Neural cell (in vitro differentiated cells): ENCODE results near the gene DLX1. TPM values are rescaled to one million over a fixed set of nuclear protein-coding genes. Genes with fewer than 3 reads are reported as not detected.

Experiments
- H2AFZ ChIP-seq: fragments of 200-600, 300-800 bp; sonication (generic), shearing (Covaris generic); 2 replicates; pipeline ENCODE4 v1.6.0; 2014; ENCODE audit warnings: low read depth, mild to moderate bottlenecking, antibody characterized with exemption, low read length, moderate library complexity
- H3F3A ChIP-seq: fragments of 200-600 bp; shearing (Covaris generic); 2 replicates; pipeline ENCODE4 v1.6.1; 2016; ENCODE audit warnings: mild to moderate bottlenecking, moderate library complexity, mixed read lengths, antibody characterized with exemption, low read length; ENCODE audit not compliant: insufficient read depth, poor library complexity, severe bottlenecking
- H3K27ac ChIP-seq: fragments of 200-600, 300-800 bp; sonication (generic), shearing (Covaris generic); 2 replicates; pipeline ENCODE4 v1.5.1; 2014; ENCODE audit warnings: mild to moderate bottlenecking, low read length, moderate library complexity
- H3K27me3 ChIP-seq: fragments of 300-800, 200-600 bp; sonication (generic), shearing (Covaris generic); 2 replicates; pipeline ENCODE4 v1.6.0; 2014; ENCODE audit warnings: mild to moderate bottlenecking, low read depth, low read length, moderate library complexity; ENCODE audit not compliant: insufficient read depth
- H3K36me3 ChIP-seq: fragments of 300-800, 200-600 bp; sonication (generic), shearing (Covaris generic); 2 replicates; pipeline ENCODE4 v1.5.1; 2014; ENCODE audit warnings: mild to moderate bottlenecking, antibody characterized with exemption, low read length, moderate library complexity; ENCODE audit not compliant: insufficient read depth
- H3K4me2 ChIP-seq: fragments of 300-800, 200-600 bp; sonication (generic), shearing (Covaris generic); 2 replicates; pipeline ENCODE4 v1.6.0; 2014; ENCODE audit warnings: mild to moderate bottlenecking, low read length
- H3K4me3 ChIP-seq: fragments of 300-800, 200-600 bp; sonication (generic), shearing (Covaris generic); 2 replicates; pipeline ENCODE4 v1.5.1; 2014; ENCODE audit warnings: mild to moderate bottlenecking, low read length, moderate library complexity
- H3K79me2 ChIP-seq: fragments of 200-600 bp; shearing (Covaris generic); replicated peaks from 2 replicates; pipeline ENCODE4 v1.6.0; 2014; ENCODE audit warnings: mild to moderate bottlenecking, low read length, moderate library complexity; ENCODE audit not compliant: insufficient read depth
- H3K9ac ChIP-seq: fragments of 300-800, 200-600 bp; sonication (generic), shearing (Covaris generic); 2 replicates; pipeline ENCODE4 v1.6.1; 2016; ENCODE audit warnings: mild to moderate bottlenecking, low read length, mixed read lengths
- H3K9me2 ChIP-seq: fragments of 200-600 bp; shearing (Covaris generic); 2 replicates; pipeline ENCODE4 v1.6.1; 2016; ENCODE audit warnings: mild to moderate bottlenecking, low read length, mixed read lengths; ENCODE audit not compliant: insufficient read depth
- H3K9me3 ChIP-seq: fragments of 200-600, 300-800 bp; sonication (generic), shearing (Covaris generic); 2 replicates; pipeline ENCODE4 v1.6.1; 2016; ENCODE audit warnings: mild to moderate bottlenecking, mixed run types, low read length, moderate library complexity, mixed read lengths
- H4K20me1 ChIP-seq: fragments of 200-600 bp; shearing (Covaris generic); 2 replicates; pipeline ENCODE4 v1.6.1; 2016; ENCODE audit warnings: mild to moderate bottlenecking, mixed run types; ENCODE audit not compliant: insufficient read depth
- CTCF ChIP-seq: fragments of 450-650 bp; IDR thresholded peaks from 2 replicates; pipeline ENCODE4 v1.5.1; 2014; ENCODE audit warnings: antibody characterized with exemption, mild to moderate bottlenecking, moderate library complexity; ENCODE audit not compliant: poor library complexity, severe bottlenecking
- EP300 ChIP-seq: fragments of 450-650 bp; conservative IDR thresholded peaks from 2 replicates; pipeline ENCODE4 v1.6.1; 2014; ENCODE audit warnings: antibody characterized with exemption, mild to moderate bottlenecking, moderate library complexity; ENCODE audit not compliant: poor library complexity, severe bottlenecking
- EZH2 ChIP-seq: fragments of 200-600, 300-800 bp; shearing (Covaris generic), sonication (generic); IDR thresholded peaks from 2 replicates; pipeline ENCODE4 v1.6.1; 2014; ENCODE audit warnings: antibody characterized with exemption, low read length, borderline replicate concordance, mild to moderate bottlenecking; ENCODE audit not compliant: insufficient read depth, poor library complexity, severe bottlenecking
- MXI1 ChIP-seq: fragments of 450-650 bp; conservative IDR thresholded peaks from 2 replicates; pipeline ENCODE4 v1.6.1; 2014; ENCODE audit warnings: antibody characterized with exemption, mild to moderate bottlenecking; ENCODE audit not compliant: poor library complexity, severe bottlenecking
- POLR2AphosphoS5 ChIP-seq: IDR thresholded peaks from 2 replicates; pipeline ENCODE4 v1.6.1; 2012
- RAD21 ChIP-seq: fragments of 450-650 bp; conservative IDR thresholded peaks from 2 replicates; pipeline ENCODE4 v1.6.1; 2014; ENCODE audit warnings: antibody characterized with exemption, mild to moderate bottlenecking, moderate library complexity
- REST ChIP-seq: IDR thresholded peaks from 2 replicates; pipeline ENCODE4 v1.6.1; 2012; ENCODE audit warnings: borderline replicate concordance
- SMC3 ChIP-seq: fragments of 450-650 bp; conservative IDR thresholded peaks from 2 replicates; pipeline ENCODE4 v1.6.1; 2014; ENCODE audit warnings: antibody characterized with exemption, mild to moderate bottlenecking, moderate library complexity; ENCODE audit not compliant: poor library complexity
- TAF1 ChIP-seq: IDR thresholded peaks from 2 replicates; pipeline ENCODE4 v1.6.1; 2012; ENCODE audit warnings: low read depth
- polyA plus RNA-seq: library from polyadenylated mRNA; depleted of rRNA; stranded (reverse); fragments of >200 nt; gene quantifications from 2 replicates; pipeline ENCODE4 v1.2.3, GENCODE V29; 2014

Gene DLX1
- polyA plus RNA-seq, 1 donor from 2014 or later: 67.3 TPM

- TF ChIP-seq TAF1 (no peak), RAD21 (no peak)
- Histone ChIP-seq H3K79me2 (no peaks in the 10 kb centered on the region), H3K27me3 (no peaks in the 10 kb centered on the region), H3K9ac (no peak overlapping the region), H3K36me3 (no peaks in the 10 kb centered on the region), H4K20me1 (no peaks in the 10 kb centered on the region), H3K4me3 (no peak overlapping the region), H3K9me3 (no peaks in the 10 kb centered on the region), H3F3A (no peaks in the 10 kb centered on the region), H3K9me2 (no peaks in the 10 kb centered on the region), H2AFZ (no peak overlapping the region), H3K4me2 (no peak overlapping the region), H3K27ac (no peak overlapping the region)
Measured at GRCh38 chr2:172046080-172046678, 39.1 kb upstream of the DLX1 start.

GRCh38 chr2:172046866-172047565, 38.3 kb upstream of the DLX1 start:
- Histone ChIP-seq H3K4me2 (no peak overlapping the region), H3K9me2 (no peaks in the 10 kb centered on the region), H2AFZ (no peak overlapping the region), H3K79me2 (no peaks in the 10 kb centered on the region), H3K27me3 (no peaks in the 10 kb centered on the region), H3K9me3 (no peaks in the 10 kb centered on the region), H3K36me3 (no peaks in the 10 kb centered on the region), H3K4me3 (no peak overlapping the region), H3K27ac (no peak overlapping the region), H3F3A (peaks cover 2% of the 10 kb centered on the region), H3K9ac (no peak overlapping the region), H4K20me1 (no peaks in the 10 kb centered on the region)
- peak; percentile 89 for TF ChIP-seq EP300
- peak; percentile 65 for TF ChIP-seq POLR2AphosphoS5
- no peak for TF ChIP-seq TAF1
- no peak for TF ChIP-seq REST

GRCh38 chr2:172047566-172048507, 37.5 kb upstream of the DLX1 start:
- TF ChIP-seq POLR2AphosphoS5 (no peak), RAD21 (no peak), EZH2 (no peak), EP300 (no peak), TAF1 (no peak), SMC3 (no peak), CTCF (no peak), REST (no peak), MXI1 (no peak)
- Histone ChIP-seq H3K27ac (no peak overlapping the region), H3K4me3 (no peak overlapping the region), H3K27me3 (no peaks in the 10 kb centered on the region), H3K36me3 (no peaks in the 10 kb centered on the region), H4K20me1 (no peaks in the 10 kb centered on the region), H3K9ac (no peak overlapping the region), H3K4me2 (no peak overlapping the region), H3F3A (peaks cover 2% of the 10 kb centered on the region), H3K79me2 (no peaks in the 10 kb centered on the region), H3K9me3 (no peaks in the 10 kb centered on the region), H2AFZ (no peak overlapping the region), H3K9me2 (no peaks in the 10 kb centered on the region)
